CD4-positive, alpha-beta T cell treated with Interleukin-10 for 1 hour (primary cell): Measurements from ENCODE around the gene SLC5A4.
"Not testable (repeated sequence)": the region's sequence is repeated elsewhere in the genome, so short reads cannot be mapped to it uniquely, and the experiment has no call there.

Experiments
- DNase-seq: peaks from one replicate; pipeline ENCODE4 v3.0.0-alpha.2; 2020

Gene SLC5A4

DNA sequence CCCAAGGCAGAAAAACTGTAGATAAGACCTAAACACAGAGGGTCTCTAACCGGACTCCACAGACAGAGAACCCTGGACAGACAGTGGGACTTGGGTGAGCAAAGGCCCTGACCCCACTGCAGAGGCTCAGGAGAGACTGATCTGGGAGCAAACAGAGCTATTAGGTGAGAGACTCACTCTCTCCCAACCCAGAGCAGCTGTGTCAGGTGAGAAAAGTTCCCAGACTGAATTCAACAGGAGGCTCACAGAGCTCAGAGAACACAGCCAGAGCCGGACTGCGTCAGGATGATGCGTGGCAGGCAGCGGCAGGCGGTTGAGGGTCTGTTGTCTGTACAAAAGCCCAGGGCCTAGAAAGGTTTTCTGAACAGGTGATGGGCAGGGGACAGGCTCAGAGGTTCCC, 55.8 kb downstream of the SLC5A4 start:
- DNase-seq, result no peak

DNA sequence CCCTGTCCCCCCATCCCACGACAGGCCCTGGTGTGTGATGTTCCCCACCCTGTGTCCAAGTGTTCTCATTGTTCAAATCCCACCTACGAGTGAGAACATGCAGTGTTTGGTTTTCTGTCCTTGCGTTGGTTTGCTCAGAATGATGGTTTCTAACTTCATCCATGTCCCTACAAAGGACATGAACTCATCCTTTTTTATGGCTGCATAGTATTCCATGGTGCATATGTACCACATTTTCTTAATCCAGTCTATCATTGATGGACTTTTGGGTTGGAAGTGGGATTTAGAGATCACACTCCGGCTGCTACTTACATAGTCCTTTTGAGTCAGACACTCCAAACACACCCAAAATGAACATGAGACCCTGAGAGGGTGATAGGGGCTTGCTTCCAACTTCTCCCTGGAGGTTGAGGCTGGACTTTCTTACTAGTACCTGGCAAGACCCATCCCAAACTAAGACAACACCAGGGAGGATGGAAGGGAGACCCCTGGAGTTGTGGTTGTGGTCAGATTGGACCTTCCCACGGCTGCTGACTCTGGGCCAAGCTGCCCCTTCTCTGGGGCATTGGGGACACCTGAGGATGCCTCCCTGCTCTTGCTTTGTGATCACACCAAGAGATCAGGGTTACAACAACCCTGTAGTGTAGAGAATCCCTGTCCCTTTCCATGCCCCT, 57.5 kb downstream of the SLC5A4 start:
- DNase-seq, result not testable (repeated sequence)

DNA sequence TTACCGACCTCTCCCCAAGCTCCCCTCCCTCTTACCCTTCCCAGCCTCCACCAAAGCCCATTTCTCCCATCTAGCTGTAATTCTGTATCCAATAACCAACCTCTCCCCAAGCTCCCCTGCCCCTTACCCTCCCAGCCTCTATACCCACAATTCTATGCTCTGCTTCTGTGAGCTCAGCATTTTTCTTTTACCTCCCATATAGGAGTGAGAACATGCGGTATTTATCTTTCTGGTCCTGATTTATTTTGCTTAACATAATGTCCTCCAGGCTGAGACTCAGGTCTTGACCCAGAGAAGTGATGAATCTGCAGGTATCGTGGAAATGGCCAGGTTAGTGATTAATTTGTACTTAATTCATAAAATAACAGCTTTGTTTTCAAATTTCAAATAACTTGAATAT, 59.2 kb downstream of the SLC5A4 start:
- not testable (repeated sequence) for DNase-seq

DNA sequence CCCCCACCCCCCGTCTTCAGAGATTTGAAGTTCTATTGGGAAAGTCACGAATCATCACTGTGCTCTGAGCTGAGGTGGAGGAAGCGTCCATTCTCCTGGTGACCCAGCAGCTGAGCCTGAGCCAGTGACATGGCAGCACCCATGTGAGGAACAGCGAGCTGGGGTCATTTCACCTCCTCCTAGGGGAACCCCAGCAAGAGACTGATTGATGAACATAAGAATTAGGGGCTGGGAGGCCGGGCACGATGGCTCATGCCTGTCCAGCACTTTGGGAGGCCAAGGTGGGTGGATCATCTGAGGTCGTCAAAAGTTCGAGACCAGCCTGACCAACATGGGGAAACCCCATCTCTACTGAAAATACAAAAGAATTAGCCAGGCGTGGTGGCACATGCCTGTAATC, 61.8 kb downstream of the SLC5A4 start:
- not testable (repeated sequence) for DNase-seq

DNA sequence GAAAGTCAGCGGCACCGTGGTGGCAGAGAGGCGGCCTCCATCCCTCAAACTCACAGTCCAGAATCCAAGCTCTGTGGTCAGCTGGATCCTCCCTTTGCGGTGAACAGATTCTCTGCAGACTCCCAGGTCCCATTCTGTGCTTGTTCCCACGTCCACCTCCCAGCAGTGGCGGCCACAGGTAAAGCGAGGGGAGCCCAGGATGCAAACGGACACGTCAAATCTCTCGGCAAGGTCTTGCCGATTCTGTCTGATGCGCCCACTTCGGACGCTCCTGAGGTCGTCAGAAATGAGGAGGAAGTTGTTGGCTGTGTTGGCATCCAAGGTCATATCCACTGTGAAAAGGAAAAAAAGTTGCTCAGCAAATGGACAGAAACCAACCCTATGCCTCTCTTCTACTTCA, 64.1 kb downstream of the SLC5A4 start:
- DNase-seq, result not testable (repeated sequence)

DNA sequence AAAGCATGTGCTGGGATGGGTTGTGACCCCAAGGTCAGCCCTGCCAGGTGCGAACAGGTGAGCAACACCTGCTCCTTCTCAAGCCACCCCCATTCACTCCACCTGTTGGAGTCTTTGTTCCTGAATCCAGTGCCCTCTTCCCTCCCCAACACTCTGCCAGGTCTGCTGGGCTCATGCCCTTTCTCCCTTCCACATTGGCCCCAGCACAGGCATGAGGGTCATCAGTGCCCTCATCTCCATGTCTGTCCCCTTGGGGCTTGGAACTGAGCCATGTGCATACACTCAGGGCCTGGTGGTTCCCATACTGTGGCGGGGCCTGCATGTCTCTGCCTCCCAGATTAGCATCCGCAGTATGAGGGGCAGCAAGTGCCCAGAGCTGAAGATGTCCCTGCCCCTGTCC, 69.3 kb downstream of the SLC5A4 start:
- DNase-seq, result no peak

DNA sequence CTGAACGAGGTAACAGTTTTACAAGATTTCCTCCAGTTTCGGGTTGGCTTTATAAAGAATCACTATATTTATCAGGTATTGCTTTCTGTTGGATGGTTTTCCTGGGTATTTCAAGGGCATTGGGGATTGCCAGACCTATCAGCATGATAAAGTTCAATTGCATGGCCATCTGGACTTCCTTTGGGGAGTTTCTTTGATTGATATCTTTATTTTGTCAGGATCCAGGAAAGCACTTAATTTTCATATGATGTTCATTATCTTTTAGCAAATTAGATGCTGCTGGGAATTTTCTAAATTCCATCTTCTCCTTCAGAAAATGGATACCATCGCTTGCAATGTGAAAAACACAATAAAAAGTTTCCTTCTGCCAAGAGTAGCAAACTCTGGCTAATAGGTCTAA, 71.5 kb downstream of the SLC5A4 start:
- DNase-seq, result no peak

DNA sequence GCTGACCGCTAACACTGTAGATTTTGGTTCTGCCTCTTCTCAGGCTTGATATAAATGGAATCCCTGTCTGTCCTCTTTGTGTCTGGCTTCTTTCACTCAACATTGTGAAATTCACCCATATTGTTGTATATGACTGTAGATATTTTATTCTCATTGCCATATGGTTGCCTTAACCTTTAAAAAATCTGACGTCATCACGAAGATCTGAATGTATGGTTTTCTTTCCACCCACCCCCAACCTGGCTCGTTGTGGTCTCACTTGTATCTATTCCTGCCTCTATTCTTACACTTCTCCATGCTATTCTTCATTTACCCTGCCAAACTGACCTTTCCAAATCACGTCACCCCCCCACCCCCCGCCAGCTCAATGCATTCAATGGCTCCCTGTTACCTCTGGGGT, 74.1 kb downstream of the SLC5A4 start:
- no peak for DNase-seq

DNA sequence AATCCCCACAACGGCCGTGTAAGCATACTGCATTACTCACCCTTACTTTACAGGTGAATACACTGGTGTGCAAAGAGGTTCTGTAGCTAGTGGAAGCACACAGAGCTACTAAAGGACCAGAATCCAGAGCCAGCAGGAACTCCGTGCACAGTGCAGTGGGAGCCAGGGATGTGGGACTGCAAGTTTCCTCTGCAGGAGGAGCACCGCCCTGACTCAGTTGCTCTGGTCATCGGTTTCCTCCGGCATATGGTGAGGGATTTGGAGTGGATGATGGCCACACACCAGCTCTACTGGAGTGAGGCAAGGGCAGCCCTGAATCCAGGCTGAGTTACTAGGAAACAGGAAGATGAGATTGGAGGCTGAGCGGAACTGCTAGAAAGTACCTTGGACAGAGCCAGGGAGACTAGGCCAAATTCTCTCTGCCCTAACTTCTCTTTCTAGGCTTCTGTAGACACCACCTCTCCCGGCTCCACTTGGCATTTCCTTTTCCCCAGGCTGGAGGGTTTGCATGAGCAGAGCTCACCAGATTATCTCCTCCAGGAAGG, 77.9 kb downstream of the SLC5A4 start:
- DNase-seq, result no peak

DNA sequence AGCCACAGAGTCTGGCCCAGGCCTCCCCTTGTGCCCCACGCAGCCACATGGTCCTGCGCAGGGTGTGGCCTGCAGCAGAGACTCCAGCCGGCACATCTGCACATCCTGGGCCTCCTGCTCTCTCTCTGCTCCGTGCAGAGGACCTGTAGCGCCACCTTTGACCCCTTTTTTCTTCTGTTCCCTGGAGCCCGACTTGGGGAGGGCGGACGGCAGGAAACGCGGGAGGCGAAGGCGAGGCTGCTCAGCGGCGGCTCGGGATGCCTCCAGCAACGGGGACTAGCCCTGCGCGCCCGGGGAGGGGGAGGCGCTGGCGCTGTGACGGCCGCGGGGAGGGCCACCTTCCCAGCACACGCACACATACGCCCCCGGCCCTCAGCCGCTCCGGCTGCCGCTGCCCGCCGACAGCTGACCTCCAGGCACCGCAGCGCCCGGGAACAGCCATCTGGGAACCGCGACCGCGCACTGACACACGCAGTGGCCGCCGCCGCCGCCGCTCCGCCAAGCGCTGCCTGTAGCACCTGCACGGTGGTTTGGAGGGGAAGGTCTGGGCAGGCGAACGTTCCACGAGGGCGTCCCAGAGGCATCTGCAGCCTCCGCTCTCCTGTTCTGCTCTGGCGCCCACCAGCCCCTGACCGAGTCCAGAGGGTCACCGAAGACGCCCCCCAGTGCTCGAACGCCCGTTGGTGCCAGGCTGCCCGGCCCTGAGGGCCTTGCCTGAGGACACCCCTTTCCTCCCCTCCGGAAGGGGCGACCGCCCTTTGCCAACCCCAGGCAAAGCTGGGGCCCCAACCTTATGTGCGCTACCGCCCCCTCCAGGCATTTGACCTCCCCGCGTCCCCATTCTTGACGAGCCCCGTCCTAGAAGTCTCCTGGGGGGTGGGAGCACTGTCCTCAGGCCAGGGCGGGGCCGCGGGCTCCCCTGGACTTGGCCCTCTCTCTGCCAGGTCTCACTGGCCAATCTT, 79.2 kb downstream of the SLC5A4 start:
- no peak for DNase-seq

DNA sequence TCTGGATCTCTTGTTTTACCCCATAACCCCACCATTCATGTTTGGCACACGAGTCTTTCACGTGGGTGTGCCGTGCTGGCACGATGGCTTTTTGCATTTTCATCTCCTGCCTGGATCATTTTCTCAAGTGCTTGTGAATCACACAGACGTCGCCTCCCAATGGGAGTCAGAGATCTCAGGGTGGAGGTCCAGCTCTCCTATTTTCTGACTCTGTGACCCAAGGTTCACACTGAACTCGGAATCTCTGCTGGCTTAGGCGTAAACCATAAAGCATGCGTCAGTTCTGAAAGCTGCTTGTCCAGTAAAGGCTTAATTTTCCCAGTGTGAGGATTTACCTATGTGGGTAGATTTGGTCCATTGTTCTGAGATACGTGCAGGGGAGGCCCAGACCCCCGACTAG, 80.0 kb downstream of the SLC5A4 start:
- no peak for DNase-seq
